HG02943 (cell line): ENCODE data around the gene RTBDN.

Experiments
- ATAC-seq: cut with Tn5 transposase; IDR thresholded peaks from one replicate; pipeline ENCODE4 v1.9.1; 2021; ENCODE audit warnings: mild to moderate bottlenecking, low read depth, moderate library complexity; ENCODE audit not compliant: unreplicated experiment

RTBDN gene

DNA sequence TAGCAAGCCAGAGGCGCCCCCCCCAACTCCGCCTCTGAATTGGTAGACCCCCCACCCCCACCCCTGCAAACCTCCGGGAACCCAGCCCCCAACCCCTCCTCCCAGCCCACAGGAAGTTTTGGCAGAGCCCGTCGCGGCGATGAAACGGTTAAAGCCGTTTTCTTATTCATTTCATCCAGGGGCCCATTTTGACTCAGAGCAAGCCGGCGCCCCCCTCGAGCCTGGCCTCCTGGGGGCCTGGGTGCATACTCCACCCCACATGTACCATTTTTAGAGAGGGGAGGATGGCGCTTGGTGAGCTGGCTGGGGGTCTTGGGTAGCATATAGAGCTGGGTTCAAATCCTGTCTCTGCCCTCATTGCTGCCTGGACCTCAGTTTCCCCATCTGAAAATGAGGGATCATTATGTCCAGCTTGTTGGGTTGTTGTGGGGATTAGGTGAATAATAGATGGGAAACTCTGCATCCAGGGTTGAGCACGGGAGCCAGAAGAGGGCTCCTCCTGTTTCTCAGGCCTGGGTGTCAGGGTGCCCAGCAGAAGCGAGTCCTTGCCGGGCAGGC is 51.0 kb downstream of the RTBDN start:
- ATAC-seq, result no peak

DNA sequence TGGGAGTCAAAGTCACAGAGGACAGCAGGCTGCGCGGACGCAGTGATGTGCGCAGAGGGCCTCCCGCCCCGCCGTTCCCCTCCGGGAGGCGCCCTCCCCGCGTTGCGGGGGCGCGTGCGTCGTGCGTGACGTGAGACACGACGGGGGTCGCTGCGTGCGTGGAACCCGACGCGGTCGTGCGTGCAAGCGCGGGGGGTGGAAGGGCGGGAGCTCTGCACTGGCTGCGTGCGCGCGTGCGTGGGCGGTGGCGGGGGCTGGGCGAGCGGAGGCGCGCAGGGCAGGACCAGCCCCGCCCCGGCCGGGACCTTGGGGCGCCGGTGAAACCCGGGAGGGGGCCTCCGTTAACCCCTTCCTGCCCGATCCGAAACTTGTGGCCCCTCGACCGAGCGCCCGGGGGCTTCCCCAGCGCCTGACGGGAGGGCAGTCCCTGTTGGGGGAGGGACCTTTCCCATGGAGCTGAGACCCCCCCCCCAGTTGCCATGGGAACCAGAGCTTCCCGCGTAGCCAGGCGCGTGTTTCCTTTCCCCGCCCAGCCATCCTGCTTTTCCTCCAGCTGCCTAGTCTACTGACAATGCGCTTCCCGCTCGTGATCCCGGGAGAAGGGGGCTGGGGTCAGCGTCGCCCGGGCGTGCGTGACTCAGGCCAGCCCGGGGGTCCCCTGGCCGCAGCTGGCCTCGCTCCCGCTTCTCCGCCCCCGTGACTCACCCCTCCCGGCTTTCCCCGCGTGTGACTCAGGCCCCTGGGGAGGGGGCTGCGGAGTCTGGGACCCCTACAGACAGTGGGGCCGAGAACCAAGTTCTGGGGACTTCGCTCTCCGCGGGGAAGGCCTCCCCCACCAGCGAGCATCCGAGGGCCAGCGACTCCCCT is 51.7 kb downstream of the RTBDN start:
- ATAC-seq, result no peak

GRCh38 chr19:12782174-12782423 is 52.3 kb downstream of the RTBDN start:
- ATAC-seq, result no peak

DNA sequence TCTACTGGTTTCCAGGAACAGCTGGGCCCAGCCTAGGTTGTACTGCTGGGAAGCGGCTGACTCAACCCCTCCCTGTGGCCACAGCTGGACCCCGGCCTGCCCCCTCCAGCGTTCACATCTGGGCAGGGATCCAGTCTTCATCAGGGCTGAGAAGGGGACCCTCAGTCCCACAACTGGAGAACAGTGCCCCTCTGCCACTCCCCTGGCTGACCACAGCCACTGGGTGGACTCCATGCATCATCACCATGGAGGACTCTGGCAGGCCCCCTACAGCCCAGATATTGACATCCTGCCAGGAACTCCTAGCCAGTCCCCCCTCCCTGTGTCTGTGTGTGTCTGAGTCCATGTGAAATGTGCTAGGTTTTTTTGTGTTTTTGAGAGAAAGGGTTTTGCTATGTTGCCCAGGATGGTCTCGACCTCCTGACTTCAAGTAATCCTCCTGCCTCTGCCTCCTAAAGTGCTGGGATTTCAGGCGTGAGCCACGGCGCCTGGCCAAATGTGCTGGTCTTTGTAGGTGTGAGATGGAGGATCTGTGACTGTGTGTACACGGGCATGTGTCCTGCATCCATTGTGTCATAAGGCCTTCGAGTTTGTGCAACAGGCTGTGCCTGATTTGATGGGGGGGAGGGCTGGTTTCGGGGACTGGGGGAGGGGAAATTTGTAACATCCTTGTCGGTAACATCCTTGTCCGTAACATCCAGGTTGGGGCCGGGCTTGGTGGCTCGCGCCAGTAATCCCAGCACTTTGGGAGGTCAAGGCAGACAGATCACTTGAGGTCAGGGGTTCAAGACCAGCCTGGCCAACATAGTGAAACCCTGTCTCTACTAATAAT is 55.0 kb downstream of the RTBDN start:
- no peak for ATAC-seq

DNA sequence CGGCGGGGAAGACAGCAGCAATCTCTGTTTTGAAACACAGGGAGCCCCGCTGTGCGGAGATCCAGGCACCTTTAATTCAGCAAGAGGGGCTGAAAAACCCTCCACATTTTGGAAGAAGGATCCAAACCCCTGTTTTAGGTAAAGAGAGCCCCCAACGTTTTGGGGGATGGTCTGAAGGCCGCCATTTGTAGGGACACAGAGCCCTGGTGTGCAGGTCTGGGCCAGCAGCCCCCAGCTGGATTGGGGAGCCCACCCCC is 55.5 kb downstream of the RTBDN start:
- no peak for ATAC-seq

- no peak for ATAC-seq
Observed at GRCh38 chr19:12778017-12778904, 56.1 kb downstream of the RTBDN start.

- ATAC-seq, result no peak
Observed at GRCh38 chr19:12777217-12778016, 57.0 kb downstream of the RTBDN start.
